CD4-positive, alpha-beta T cell treated with Interleukin-4 for 4 hours (primary cell): Measurements from ENCODE around the gene PLG.
"Not testable (repeated sequence)": the region's sequence is repeated elsewhere in the genome, so short reads cannot be mapped to it uniquely, and the experiment has no call there.

Experiments
- DNase-seq: peaks from one replicate; pipeline ENCODE4 v3.0.0-alpha.2; 2020

PLG gene

DNA sequence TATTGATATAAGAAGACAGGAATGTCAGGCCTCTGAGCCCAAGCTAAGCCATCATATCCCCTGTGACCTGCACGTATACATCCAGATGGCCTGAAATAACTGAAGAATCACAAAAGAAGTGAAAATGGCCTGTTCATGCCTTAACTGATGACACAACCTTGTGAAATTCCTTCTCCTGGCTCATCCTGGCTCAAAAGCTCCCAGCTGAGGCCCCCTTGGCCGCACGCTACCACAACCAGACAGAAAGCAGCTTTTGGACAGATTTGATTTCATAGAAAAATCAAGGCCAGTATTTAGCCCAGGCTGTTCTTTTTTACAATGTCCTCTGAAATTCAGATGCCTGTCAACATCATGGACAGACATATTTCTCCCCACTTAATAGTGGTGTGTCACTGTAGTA is 78.6 kb downstream of the PLG start:
- DNase-seq, result not testable (repeated sequence)

DNA sequence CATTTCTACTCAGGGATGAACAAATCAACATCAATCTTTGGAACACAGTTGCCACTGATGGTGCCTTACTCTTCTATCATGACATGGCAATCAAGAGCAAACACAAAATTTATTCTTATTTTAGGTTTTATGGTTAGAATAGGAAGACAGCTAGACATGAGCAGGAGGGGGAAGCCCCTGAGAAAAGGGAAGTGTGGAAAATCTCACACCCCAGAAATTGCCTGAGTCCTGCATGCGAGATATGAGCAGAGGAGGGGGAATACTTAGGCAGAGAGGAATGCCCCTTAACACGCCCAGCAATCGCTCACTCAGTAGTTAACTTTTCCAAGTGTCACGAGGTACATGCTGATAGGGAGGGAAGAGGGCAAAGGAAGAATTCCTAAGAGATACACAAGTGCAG is 79.3 kb downstream of the PLG start:
- DNase-seq, result no peak

DNA sequence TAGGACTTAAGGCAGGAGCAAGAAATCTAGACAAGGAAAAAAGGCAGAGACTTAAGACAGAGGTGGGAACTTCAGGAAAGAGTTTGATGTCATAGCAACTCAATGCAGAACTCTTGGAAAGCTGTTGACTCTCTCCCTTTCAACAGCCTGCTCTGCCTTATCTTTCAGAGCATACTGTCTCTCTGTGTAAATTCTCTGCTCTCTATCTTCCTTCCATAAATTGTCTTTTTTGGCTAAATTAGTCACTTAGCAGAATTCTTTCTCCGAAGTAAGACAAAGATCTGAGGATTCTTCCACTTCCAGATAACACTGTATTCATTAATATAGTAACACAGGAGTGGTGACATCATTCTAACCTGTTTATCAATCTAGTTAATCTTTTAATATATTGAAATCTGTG is 80.2 kb downstream of the PLG start:
- DNase-seq, result no peak

DNA sequence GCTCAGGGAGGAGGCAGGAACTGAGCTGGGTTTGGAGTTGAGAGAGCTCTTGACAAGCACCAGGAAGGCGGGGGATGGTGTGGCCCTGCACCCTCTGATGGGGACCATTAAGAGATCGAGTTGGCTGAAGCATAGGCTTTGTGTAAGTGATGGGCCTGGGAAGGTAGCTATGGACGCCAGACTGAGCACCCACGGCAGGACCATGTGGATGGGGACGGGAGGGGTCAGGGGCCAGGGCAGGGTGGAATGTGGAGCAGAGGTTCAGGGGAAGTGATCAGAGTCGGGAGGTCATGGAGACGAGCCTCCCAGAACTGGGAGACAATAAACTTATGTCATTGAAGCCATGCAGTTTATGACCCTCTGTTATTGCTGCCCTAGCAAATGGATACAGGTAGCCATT is 81.7 kb downstream of the PLG start:
- no peak for DNase-seq

DNA sequence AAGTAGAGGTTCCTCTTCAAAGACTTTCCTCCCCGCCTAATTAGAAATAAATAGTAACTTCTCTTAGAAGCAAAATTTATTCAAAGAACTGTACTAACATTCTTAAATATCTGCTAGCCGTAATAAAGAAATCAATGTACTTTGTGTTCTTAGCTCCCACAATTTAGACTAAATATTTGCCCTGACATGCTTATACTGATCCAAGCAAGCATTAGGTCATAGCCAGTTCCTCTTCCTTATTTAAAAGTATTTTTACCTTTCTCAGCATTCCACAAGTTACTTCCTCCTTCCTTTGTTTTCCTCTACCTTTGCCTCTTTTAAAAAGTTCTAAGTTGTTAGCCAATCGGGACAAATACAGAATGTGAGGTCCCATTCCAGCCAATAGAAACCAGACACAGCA is 86.1 kb downstream of the PLG start:
- DNase-seq, result not testable (repeated sequence)

DNA sequence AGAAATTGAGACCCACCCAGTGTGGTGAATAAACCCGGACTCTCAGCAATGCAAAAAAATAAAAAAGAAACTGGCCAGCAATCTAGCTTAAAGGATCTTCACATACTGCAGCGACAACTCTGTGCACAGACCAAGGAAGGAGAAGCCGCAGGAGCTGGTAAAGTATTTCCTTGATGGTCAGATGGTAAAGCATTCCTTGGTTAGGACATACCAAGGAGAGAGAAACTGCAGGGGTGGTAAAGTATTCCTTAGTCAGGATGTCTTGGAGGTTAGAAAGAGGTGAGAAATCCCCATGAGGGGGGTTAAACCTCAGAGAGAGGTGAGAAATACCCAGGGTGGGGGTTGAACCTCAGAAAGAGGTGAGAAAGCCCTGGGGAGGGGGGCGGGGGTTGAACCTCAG is 86.8 kb downstream of the PLG start:
- DNase-seq, result no peak

DNA sequence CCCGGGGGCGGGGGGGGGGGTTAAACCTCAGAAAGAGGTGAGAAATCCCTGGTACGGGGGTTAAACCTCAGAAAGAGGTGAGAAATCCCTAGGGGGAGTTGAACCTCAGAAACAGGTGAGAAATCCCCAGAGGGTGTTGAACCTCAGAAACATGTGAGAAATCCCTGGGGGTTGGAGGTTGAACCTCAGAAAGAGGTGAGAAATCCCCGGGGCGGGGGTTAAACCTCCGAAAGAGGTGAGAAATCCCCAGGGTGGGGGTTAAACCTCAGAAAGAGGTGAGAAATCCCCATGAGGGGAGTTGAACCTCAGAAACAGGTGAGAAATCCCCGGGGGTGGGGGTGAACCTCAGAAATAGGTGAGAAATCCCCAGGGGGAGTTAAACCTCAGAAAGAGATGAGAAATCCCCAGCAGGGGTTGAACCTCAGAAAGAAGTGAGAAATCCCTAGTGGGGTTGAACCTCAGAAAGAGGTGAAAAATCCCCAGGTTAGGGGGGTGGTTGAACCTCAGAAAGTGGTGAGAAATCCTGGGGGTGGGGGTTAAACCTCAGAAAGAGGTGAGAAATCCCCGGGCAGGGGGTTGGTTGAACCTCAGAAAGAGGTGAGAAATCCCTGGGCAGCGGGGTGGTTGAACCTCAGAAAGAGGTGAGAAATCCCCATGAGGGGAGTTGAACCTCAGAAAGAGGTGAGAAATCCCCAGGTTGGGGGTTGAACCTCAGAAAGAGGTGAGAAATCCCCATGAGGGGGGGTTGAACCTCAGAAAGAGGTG is 87.4 kb downstream of the PLG start:
- no peak for DNase-seq

DNA sequence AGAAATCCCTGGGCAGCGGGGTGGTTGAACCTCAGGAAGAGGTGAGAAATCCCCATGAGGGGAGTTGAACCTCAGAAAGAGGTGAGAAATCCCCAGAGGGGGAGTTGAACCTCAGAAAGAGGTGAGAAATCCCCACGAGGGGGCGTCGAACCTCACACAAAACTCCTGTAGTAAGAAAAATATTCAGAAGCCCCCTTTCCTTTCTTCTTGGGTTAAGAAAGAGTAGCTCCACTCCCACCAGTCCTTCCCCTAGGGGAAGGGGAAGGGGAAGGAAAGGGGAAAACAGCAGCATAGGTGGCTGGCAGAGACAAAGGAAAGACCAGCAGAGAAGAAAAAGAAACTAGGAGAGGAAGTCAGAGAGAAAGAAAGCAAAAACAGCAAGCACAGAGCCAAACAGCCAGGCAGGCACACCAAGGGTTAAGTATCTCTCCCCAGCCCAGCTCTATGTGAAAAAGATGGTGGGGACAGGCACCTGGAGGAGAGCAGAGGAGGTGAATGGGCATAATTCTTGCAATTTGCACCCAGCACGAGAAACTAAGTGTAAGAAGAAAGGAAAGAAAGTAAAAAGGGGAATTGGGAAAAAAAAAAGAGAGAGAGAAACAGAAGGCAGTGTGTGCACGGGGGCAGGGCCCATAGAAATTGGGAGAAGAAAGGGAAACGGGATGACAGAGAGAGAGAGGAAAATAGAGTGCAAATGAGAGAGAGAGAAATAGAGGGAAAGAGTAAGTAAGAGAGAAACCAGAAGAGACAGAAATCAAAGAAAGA is 88.2 kb downstream of the PLG start:
- no peak for DNase-seq

DNA sequence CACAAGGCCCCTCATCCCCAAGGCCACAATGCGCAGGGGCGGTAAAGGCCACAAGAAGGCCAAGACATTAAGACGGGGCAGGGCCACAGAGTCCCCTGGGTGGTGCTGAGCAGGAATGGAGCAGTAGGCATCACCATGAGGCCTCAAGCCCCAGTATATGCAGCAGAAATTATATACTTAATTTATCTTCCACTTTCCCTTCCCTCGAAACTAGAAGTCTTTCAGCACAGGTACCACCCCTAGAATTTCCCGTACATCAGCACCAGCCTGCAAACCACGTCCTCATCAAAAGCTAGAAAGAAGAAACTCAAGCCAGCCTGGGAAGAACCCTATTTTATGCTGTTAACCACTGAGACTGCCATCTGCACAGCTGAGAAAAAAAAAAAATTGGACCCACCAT is 89.4 kb downstream of the PLG start:
- no peak for DNase-seq

DNA sequence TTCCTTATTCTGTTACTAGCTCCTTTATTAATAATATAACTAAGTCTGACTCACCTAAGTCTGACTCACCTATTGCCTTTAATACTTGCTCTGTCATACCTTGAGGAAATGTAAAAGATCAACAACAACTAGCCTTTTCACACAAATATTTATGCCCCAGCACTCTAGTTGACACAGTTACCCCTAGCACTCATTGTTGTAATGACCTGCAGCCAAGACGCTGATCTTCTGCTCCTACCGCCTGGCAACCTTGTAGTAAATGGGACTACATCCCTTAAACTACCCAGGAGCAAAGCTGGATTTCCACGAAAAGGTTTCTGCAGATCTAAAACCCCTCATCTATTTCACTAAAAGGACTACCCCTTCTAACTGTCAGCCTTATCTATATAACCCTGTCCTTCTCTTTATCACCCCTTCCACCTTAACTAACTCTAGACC is 90.0 kb downstream of the PLG start:
- no peak for DNase-seq

DNA sequence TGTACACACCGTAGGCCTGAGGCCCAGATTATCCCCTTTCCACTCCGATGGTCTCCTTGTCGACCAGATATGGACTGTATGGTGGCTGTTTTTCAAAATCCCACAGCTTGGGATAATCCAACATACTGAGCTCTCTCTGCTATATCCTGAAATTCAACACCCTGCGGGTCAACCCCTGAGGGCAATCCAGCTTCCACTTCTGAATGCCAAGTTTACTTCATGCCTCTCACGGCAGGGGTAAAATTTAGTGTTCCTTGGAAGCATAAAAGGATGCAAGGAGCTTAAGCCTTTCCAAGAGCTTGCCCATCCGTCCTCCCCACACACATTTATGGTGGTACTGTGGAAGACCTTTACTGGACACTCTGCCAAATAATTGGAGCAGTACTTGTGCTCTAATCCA is 90.7 kb downstream of the PLG start:
- no peak for DNase-seq

DNA sequence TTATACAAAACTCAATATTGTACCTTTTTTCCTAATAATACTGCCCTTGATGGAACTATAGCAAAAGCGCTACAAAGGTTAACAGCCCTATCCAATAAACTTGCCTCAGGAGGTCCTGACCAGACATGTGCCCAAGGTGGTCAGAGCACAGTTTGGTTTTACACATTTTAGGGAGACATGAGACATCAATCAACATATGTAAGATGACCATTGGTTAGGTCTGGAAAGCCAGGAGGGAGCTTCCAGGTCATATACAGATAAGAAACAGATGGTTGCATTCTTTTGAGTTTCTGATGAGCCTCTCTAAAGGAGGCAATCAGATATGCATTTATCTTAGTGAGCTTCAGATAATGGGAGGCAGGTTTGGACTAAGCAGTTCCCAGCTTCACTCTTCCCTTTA is 91.6 kb downstream of the PLG start:
- DNase-seq, result no peak

DNA sequence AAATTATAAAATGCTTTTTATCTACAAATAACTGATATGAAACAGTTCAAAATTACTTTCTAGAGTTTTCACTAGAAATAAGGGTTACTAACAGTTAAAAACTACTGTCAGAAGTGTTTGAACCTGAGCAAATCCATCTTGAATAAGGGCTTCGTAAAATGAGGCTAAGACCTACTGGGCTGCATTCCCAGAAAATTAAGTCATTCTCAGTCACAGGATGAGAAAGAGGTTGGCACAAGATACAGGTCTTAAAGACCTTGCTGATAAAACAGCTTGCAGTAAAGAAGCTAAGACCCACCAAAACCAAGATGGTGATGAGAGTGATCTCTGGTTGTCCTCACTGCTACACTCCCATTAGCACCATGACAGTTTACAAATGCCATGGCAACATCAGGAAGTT is 93.7 kb downstream of the PLG start:
- no peak for DNase-seq

DNA sequence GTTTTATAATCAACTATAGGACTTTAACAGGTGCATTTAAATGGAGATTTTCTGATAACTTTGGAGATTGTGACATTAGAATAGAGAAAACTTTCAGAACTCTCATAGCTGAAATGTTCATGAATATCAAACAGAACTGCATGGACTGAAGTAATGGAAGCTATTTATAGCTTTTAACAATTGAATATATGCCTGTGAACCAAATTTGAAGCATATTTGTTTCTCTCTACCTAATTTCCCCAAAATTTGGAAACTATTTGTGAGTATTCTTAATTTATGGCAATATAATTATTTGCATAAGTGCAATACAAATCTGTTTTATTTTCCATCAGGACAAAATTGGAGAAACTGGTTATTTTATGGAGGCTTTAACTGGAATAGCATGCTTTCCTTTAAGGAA is 96.6 kb downstream of the PLG start:
- DNase-seq, result no peak

DNA sequence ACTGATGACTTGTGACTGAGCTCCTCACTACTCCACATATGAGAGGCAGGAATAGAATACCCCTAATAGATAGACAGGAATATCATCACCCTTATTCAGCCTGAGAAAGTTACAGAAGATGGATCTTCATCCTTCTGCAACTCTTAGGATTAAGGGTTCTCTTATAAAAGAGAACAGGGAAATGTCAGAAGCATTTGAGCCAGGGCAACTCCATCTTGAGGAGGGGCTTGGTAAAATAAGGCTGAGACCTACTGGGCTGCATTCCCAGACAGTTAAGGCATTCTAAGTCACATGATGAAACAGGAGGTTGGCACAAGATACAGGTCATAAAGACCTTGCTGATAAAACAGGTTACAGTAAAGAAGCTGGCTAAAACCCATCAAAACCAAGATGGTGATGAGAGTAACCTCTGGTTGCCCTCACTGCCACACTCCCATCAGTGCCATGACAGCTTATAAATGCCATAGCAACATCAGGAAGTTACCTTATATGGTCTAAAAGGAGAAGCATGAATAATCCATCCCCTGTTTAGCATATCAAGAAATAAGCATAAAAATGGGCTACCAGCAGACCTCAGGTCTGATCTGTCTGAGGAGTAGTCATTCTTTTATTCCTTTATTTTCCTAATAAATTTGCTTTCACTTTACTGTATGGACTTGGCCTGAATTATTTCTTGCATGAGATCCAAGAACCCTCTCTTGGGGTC is 97.9 kb downstream of the PLG start:
- DNase-seq, result no peak

DNA sequence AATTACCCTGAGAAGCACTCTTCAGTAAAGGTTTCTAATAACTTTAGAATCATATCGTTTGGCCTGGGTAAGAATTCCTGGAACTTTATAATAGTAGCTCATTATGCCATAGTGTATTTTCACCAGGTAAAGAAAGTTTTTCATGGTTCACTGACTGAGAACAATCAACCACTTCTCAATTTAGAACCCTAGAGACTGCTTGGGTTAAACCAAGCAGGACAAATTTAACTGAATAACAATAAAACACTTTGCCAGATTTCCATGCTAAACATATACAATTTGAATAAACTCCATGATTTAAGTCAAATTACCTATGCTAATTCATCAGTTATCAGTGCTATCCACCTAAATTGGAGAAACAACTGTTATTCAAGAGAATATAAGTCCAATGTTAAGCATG is 99.4 kb downstream of the PLG start:
- no peak for DNase-seq

DNA sequence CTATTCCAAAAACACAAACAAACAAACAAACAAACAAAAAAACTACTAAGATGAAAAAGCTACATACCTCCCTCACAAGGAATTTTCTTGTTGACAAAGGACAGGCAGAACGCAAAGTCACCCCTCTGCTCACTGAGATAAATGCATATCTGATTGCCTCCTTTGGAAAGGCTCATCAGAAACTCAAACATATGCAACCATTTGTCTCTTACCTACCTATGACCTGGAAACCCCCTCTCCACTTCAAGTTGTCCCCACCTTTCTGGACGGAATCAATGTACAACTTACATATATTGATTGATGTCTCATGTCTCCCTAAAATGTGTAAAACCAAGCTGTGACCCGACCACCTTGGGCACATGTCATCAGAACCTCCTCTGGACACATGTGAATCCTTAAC is 100.0 kb downstream of the PLG start:
- not testable (repeated sequence) for DNase-seq
